ENCODE data around the gene PIGU.

- TF ChIP-seq CTCF (IDR thresholded peaks at IDR 0.05 in 4 of 5, conservative IDR thresholded peaks at IDR 0.05 in 1 of 5) (no peak), POLR2A (IDR thresholded peaks at IDR 0.05) (no peak)
Measured at GRCh38 chr20:34524426-34524825, 152.5 kb downstream of the PIGU start.

Measured in gastrocnemius medialis (tissue), 4 donors.